ENCODE results near the gene POLR2J. TPM values are rescaled to one million over a fixed set of nuclear protein-coding genes. Genes with fewer than 3 reads are reported as not detected.
"Not testable (repeated sequence)": the region's sequence is repeated elsewhere in the genome, so short reads cannot be mapped to it uniquely, and the experiment has no call there.

Gene POLR2J
- total and polyA plus RNA-seq, 2 donors, result 67.1 to 76.0 TPM

DNA sequence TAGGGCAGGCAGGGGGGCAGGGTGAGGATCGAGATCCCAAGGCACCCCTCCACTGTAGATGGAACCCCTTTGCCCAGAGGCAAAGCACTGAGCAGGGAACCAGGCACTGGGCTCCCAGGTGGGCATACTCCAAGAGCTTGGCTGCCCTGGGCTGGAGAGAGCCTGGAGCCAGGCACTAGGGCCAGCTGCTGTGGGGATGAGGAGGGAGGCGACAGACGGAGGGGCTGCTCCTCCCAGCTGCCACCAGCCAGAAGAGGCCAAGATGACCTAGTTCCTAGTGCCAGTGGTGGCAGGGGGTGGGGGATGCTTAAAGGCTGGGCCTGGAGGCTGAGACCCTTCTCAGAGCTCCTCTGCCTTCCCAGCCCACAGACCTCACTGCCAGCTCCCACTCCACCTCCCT is 37.2 kb upstream of the POLR2J start:
- DNase-seq (ENCODE audit: low read depth in 6 of 9, low spot score in 9 of 9); H3K36me3 ChIP-seq (ENCODE audit: control insufficient read depth in 2 of 2, insufficient read depth in 2 of 2, low read length in 1 of 2); H3K4me1 ChIP-seq (ENCODE audit: control insufficient read depth in 2 of 2, insufficient read depth in 2 of 2, low read length in 2 of 2); H3K27ac ChIP-seq (ENCODE audit: low read depth in 1 of 2, low read length in 1 of 2); H3K9me3 ChIP-seq (ENCODE audit: control insufficient read depth in 2 of 2, insufficient read depth in 1 of 2, low read length in 1 of 2); H3K27me3 ChIP-seq (ENCODE audit: control insufficient read depth in 2 of 2, insufficient read depth in 1 of 2, low read length in 1 of 2); H3K4me3 ChIP-seq (ENCODE audit: low read length in 2 of 2): not testable (repeated sequence)
- no CpG with 5 or more reads among the region's 3 CpGs for WGBS

DNA sequence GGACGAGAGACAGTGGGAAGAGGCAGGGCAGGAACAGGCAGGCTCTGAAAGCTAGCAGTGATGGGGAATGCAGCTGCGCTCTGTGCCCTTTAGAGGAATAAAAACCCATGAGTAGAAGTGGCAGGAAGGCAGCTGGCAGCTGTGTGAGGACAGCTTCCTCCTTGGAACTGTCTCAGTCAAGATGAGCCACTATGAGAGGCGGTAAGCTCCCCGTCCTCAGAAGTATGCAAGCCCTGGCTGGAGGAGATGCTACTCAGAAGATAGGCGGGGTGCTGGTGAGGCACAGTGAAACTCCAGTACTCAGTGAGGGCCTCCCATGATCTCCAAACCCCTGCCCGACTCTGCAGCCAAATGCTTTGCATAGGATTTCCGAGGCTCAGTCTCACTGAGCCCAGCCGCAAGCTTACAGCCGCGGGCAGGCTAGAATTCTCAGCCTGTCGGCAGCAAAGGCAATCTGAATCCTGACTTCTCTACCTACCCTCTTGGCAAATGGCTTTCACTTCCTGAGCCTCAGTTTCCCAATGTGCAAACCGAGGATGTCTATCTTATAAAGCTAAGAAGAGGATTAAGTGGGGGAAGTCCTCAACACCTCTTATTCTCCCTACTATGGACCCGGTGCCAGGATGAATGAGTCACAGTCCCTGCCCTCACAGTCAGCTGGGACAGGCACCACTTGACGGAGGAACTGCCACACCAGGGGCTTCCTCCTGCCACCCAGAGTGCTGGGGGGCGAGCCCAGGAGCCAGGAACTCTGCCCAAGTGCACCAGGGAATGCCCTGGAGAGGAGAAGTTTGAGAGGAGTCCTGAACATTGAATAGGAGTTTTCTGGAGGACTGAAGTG is 36.4 kb upstream of the POLR2J start:
- not testable (repeated sequence) for H3K27ac ChIP-seq (ENCODE audit: low read depth in 1 of 2, low read length in 1 of 2); H3K36me3 ChIP-seq (ENCODE audit: control insufficient read depth in 2 of 2, insufficient read depth in 2 of 2, low read length in 1 of 2); H3K4me3 ChIP-seq (ENCODE audit: low read length in 2 of 2); H3K27me3 ChIP-seq (ENCODE audit: control insufficient read depth in 2 of 2, insufficient read depth in 1 of 2, low read length in 1 of 2); H3K4me1 ChIP-seq (ENCODE audit: control insufficient read depth in 2 of 2, insufficient read depth in 2 of 2, low read length in 2 of 2); H3K9me3 ChIP-seq (ENCODE audit: control insufficient read depth in 2 of 2, insufficient read depth in 1 of 2, low read length in 1 of 2); DNase-seq (ENCODE audit: low read depth in 6 of 9, low spot score in 9 of 9)
- 35% methylated on average over 3 of the region's 15 CpGs for WGBS

DNA sequence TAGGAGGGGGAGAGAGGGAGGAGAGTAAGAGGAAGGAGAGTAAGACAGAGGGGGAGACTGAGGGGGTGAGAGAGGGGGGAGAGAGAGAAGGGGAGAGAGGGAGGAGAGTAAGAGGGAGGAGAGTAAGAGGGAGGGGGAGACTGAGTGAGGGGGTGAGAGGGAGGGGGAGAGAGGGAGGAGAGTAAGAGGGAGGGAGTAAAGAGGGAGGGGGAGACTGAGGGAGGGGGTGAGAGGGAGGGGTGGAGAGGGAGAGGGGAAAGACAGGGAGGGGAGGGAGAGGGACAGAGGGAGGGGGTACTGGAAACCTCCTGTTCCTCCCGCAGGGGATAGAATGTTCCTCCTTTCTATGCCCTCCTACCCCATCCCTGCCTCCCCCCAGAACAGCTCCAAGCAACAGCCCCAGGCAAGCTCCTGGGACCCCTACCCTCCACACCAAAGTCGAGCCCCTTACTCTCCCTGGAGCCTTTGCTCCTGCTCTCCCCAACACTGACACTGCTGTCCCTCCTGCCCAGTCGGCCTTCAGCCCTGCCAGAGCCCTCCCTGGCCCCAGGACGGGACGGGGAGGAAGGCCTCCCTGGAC is 34.0 kb upstream of the POLR2J start:
- WGBS, result 51% methylated on average over 5 of the region's 5 CpGs
- not testable (repeated sequence) for H3K27me3 ChIP-seq (ENCODE audit: control insufficient read depth in 2 of 2, insufficient read depth in 1 of 2, low read length in 1 of 2); H3K36me3 ChIP-seq (ENCODE audit: control insufficient read depth in 2 of 2, insufficient read depth in 2 of 2, low read length in 1 of 2); H3K4me3 ChIP-seq (ENCODE audit: low read length in 2 of 2); H3K9me3 ChIP-seq (ENCODE audit: control insufficient read depth in 2 of 2, insufficient read depth in 1 of 2, low read length in 1 of 2); H3K4me1 ChIP-seq (ENCODE audit: control insufficient read depth in 2 of 2, insufficient read depth in 2 of 2, low read length in 2 of 2)
- peak overlapping the region; percentile 61 to 85 for H3K27ac ChIP-seq (ENCODE audit: low read depth in 1 of 2, low read length in 1 of 2)
- DNase-seq (ENCODE audit: low read depth in 6 of 9, low spot score in 9 of 9), result peak; percentile 44 to 87 (median 80)

DNA sequence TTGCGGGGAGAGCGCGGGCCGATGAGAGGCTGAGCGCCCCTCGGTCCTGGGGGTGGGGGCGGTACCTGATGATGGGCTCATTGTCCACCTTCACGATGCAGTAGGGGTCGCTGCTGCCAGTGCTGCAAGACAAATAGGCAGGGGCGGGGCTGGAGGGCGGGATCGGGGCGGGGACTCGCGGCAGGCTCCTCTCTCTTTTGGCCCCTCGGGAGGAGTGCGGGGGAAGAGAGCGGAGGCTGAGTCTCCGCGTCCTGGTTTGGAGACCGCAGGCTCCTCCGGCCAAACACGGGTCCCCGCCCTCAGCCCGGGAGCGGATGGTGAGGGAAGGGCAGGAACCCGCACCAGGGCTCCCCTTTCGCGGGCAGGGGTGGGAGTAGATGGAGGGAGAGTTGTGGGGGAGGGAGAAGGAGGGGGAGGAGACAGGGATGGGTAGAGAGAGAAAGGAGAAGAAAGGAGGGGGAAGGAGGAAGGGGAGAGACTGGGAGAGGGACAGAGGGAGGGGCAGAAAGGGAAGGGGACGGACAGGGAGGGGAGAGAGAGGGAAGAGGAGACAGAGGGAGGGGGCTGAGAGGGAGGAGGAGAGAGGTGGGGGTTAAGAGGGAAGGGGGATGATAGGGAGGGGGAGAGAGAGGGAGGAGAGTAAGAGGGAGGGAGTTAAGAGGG is 33.3 kb upstream of the POLR2J start:
- H3K9me3 ChIP-seq (ENCODE audit: control insufficient read depth in 2 of 2, insufficient read depth in 1 of 2, low read length in 1 of 2); H3K27ac ChIP-seq (ENCODE audit: low read depth in 1 of 2, low read length in 1 of 2); H3K4me3 ChIP-seq (ENCODE audit: low read length in 2 of 2); H3K27me3 ChIP-seq (ENCODE audit: control insufficient read depth in 2 of 2, insufficient read depth in 1 of 2, low read length in 1 of 2); H3K36me3 ChIP-seq (ENCODE audit: control insufficient read depth in 2 of 2, insufficient read depth in 2 of 2, low read length in 1 of 2); DNase-seq (ENCODE audit: low read depth in 6 of 9, low spot score in 9 of 9): not testable (repeated sequence)
- no CpG with 5 or more reads among the region's 30 CpGs for WGBS
- H3K4me1 ChIP-seq (ENCODE audit: control insufficient read depth in 2 of 2, insufficient read depth in 2 of 2, low read length in 2 of 2), result peaks cover 0 to 13% of the 10 kb centered on the region in 2 donors

DNA sequence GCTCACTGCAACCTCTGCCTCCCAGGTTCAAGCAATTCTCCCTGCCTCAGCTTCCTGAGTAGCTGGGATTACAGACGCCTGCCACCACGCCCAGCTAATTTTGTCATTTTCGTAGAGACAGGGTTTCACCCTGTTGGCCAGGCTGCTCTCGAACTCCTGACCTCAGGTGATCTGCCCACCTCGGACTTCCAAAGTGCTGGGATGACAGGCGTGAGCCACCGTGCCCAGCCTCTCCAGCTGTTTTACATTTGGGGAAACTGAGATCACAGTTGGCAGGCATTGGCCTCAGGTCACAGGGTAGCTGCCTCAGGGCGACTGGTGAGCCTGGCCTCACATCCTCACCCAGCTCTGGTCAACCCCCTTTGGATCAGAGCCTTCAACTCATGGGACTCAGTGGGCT is 31.9 kb upstream of the POLR2J start:
- H3K9me3 ChIP-seq (ENCODE audit: control insufficient read depth in 2 of 2, insufficient read depth in 1 of 2, low read length in 1 of 2); H3K27me3 ChIP-seq (ENCODE audit: control insufficient read depth in 2 of 2, insufficient read depth in 1 of 2, low read length in 1 of 2); H3K4me3 ChIP-seq (ENCODE audit: low read length in 2 of 2); H3K36me3 ChIP-seq (ENCODE audit: control insufficient read depth in 2 of 2, insufficient read depth in 2 of 2, low read length in 1 of 2); H3K27ac ChIP-seq (ENCODE audit: low read depth in 1 of 2, low read length in 1 of 2); DNase-seq (ENCODE audit: low read depth in 6 of 9, low spot score in 9 of 9): not testable (repeated sequence)
- 94% methylated on average over 5 of the region's 8 CpGs for whole genome bisulfite sequencing
- peaks cover 0 to 13% of the 10 kb centered on the region in 2 donors for H3K4me1 ChIP-seq (ENCODE audit: control insufficient read depth in 2 of 2, insufficient read depth in 2 of 2, low read length in 2 of 2)

DNA sequence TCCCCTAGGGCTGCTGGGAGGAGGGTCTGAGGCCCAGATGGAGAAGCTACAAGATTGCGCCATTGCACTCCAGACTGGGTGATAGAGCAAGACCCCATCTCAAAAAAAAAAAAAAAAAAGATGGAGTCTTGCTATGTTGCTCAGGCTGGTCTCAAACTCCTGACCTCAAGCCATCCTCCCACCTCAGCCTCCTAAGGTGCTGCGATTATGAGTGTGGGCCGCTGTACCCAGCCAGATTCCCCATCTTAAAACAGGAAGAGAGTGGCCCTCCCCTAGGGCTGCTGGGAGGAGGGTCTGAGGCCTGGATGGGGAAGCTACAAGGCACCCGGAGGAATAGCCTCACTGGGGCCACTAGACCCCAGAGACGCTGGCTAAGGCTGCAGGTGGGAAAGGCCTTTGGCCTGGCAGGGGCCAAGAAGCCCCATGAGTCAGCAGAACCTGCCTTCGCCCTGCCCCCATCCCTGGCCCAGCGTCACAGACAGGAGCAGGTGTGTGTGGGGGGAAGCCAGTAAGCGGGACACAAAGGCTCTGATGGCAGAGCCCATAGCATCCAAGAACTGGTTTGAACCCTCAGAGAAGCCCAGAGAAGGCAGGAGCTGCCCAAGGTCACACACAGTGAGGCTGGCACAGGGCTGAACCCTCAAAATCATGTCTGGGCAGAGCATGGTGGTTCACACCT is 28.8 kb upstream of the POLR2J start:
- not testable (repeated sequence) for H3K27me3 ChIP-seq (ENCODE audit: control insufficient read depth in 2 of 2, insufficient read depth in 1 of 2, low read length in 1 of 2); H3K4me3 ChIP-seq (ENCODE audit: low read length in 2 of 2); H3K36me3 ChIP-seq (ENCODE audit: control insufficient read depth in 2 of 2, insufficient read depth in 2 of 2, low read length in 1 of 2); DNase-seq (ENCODE audit: low read depth in 6 of 9, low spot score in 9 of 9); H3K27ac ChIP-seq (ENCODE audit: low read depth in 1 of 2, low read length in 1 of 2); H3K4me1 ChIP-seq (ENCODE audit: control insufficient read depth in 2 of 2, insufficient read depth in 2 of 2, low read length in 2 of 2); H3K9me3 ChIP-seq (ENCODE audit: control insufficient read depth in 2 of 2, insufficient read depth in 1 of 2, low read length in 1 of 2)
- 74% methylated on average over 2 of the region's 8 CpGs for WGBS

DNA sequence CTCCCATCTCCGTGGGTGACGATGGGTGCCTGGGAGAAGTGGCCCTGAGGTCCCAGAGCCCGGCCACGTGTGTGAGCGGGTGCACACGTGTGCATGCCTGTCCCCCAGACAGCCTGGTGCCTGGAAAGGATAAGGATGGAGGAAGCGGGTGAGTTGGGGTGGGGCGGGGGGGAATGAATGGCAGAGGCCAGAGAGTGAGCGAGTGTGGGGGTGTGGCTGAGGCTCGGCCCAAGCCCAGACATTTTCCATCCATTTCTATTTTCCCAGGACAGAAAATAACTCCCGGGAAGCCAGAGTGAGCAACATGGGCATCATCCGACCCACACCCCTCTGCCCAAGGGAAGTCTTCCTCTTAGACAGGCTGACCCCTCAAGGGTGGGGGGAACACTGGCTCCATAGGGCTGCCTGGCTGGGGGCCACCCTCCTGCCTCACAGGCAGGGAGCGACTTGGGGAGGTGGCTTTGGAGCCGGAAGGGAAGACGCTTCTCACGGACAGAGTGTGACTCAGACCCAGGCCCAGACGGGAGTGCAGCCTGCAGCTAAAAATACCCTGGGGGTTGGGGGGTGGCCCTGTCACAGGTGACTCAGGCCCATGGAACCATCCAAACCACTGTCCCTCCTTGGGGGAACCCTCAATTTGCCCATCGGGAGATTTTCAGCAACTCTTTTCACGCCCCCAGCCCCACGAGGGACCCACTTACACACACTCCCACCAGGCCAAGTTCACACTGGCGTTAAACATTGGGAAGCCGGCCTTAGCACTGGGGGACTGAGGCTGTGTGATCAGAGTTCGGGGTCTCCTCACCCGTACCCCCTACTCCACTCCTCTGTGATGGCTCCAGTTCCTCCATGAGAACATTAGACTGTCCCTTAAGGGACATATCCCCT is 26.8 kb upstream of the POLR2J start:
- not testable (repeated sequence) for H3K4me3 ChIP-seq (ENCODE audit: low read length in 2 of 2); H3K9me3 ChIP-seq (ENCODE audit: control insufficient read depth in 2 of 2, insufficient read depth in 1 of 2, low read length in 1 of 2); H3K4me1 ChIP-seq (ENCODE audit: control insufficient read depth in 2 of 2, insufficient read depth in 2 of 2, low read length in 2 of 2); H3K27me3 ChIP-seq (ENCODE audit: control insufficient read depth in 2 of 2, insufficient read depth in 1 of 2, low read length in 1 of 2); DNase-seq (ENCODE audit: low read depth in 6 of 9, low spot score in 9 of 9); H3K36me3 ChIP-seq (ENCODE audit: control insufficient read depth in 2 of 2, insufficient read depth in 2 of 2, low read length in 1 of 2); H3K27ac ChIP-seq (ENCODE audit: low read depth in 1 of 2, low read length in 1 of 2)
- 97% methylated on average over 5 of the region's 24 CpGs for WGBS

DNA sequence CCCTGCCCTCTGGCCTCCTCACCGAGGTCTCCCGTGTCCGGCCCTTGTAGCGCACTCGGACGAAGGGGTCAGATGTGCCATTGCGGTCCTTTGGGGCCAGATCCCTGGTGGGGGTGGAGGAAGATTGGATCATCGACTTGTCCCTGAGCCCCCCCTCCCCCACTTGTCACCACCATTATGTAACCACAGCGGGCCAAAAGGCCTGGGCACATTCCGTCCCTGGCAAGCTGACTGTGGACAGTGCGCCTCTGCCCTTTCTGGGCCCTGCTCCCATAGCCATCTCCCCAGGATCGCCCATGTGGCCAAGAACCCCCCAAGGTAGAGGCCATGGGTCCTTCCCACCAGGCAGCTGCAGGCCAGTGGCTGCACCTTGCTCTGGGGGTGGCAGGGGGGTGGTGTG is 24.4 kb upstream of the POLR2J start:
- not testable (repeated sequence) for H3K9me3 ChIP-seq (ENCODE audit: control insufficient read depth in 2 of 2, insufficient read depth in 1 of 2, low read length in 1 of 2)
- no CpG with 5 or more reads among the region's 12 CpGs for WGBS

More for the DNA sequence above, 24.4 kb upstream of the POLR2J start:
- DNase-seq (ENCODE audit: low read depth in 6 of 9, low spot score in 9 of 9); H3K27me3 ChIP-seq (ENCODE audit: control insufficient read depth in 2 of 2, insufficient read depth in 1 of 2, low read length in 1 of 2); H3K4me3 ChIP-seq (ENCODE audit: low read length in 2 of 2); H3K27ac ChIP-seq (ENCODE audit: low read depth in 1 of 2, low read length in 1 of 2); H3K4me1 ChIP-seq (ENCODE audit: control insufficient read depth in 2 of 2, insufficient read depth in 2 of 2, low read length in 2 of 2); H3K36me3 ChIP-seq (ENCODE audit: control insufficient read depth in 2 of 2, insufficient read depth in 2 of 2, low read length in 1 of 2): not testable (repeated sequence)
